HepG2 (cell line): Measurements from ENCODE around the gene SPTSSB. TPM values are rescaled to one million over a fixed set of nuclear protein-coding genes. Genes with fewer than 3 reads are reported as not detected.
A peak's percentile ranks its signal among the peaks of the same experiment; 100 is the strongest.

Experiments
- ATF1 ChIP-seq: IDR thresholded peaks from 2 replicates; pipeline ENCODE4 v1.6.1; 2016; ENCODE audit warnings: mild to moderate bottlenecking, control low read depth
- ATF2 ChIP-seq: sonication (generic); formaldehyde crosslinking; IDR thresholded peaks from 2 replicates; pipeline ENCODE4 v1.4.0; 2020; ENCODE audit warnings: missing genetic modification reagents
- CBFB ChIP-seq: sonication (generic); formaldehyde crosslinking; IDR thresholded peaks from 2 replicates; pipeline ENCODE4 v1.4.0; 2020; ENCODE audit warnings: missing genetic modification reagents
- HBP1 ChIP-seq: IDR thresholded peaks from 2 replicates; pipeline ENCODE4 v1.6.1; 2016; ENCODE audit warnings: low read depth, control low read depth
- MTF1 ChIP-seq: sonication (generic); formaldehyde crosslinking; IDR thresholded peaks from 2 replicates; pipeline ENCODE4 v1.5.0; 2020; ENCODE audit warnings: missing genetic modification reagents
- MTF2 ChIP-seq: sonication (generic); formaldehyde crosslinking; IDR thresholded peaks from 2 replicates; pipeline ENCODE4 v1.5.0; 2020; ENCODE audit warnings: missing genetic modification reagents, borderline replicate concordance
- NR2F1 ChIP-seq, 2 experiments: fragments of 450-650 bp in 1 of 2; formaldehyde crosslinking in 1 of 2; IDR thresholded peaks; 2 replicates each; pipeline versions ENCODE4 v1.5.0 to v1.6.1; 2016 to 2020; ENCODE audit warnings: mild to moderate bottlenecking in 1 of 2, missing compliant biosample characterization in 1 of 2, missing genetic modification reagents in 1 of 2, moderate library complexity in 1 of 2
- PAX8 ChIP-seq: sonication (generic); formaldehyde crosslinking; IDR thresholded peaks from 2 replicates; pipeline ENCODE4 v1.8.0; 2022; ENCODE audit warnings: mild to moderate bottlenecking, missing genetic modification reagents, borderline replicate concordance
- POLR2A ChIP-seq, 2 experiments: IDR thresholded peaks; 2 replicates each; pipeline ENCODE4 v1.6.1; 2011; ENCODE audit warnings: low read depth in 2 of 2, low read length in 2 of 2, mild to moderate bottlenecking in 1 of 2, moderate library complexity in 1 of 2; ENCODE audit not compliant: insufficient read depth in 1 of 2
- SNAPC2 ChIP-seq: sonication (generic); formaldehyde crosslinking; IDR thresholded peaks from 2 replicates; pipeline ENCODE4 v1.8.1; 2022; ENCODE audit warnings: mild to moderate bottlenecking, missing genetic modification reagents
- TBX2 ChIP-seq: sonication (generic); formaldehyde crosslinking; IDR thresholded peaks from 2 replicates; pipeline ENCODE4 v1.5.0; 2020; ENCODE audit warnings: missing genetic modification reagents, mild to moderate bottlenecking, borderline replicate concordance
- TBX3 ChIP-seq: fragments of 450-650 bp; IDR thresholded peaks from 2 replicates; pipeline ENCODE4 v1.6.1; 2017; ENCODE audit warnings: antibody characterized with exemption, mild to moderate bottlenecking, inconsistent platforms, borderline replicate concordance
- TERF1 ChIP-seq: sonication (generic); formaldehyde crosslinking; IDR thresholded peaks from 2 replicates; pipeline ENCODE4 v1.8.0; 2022; ENCODE audit warnings: mild to moderate bottlenecking, missing genetic modification reagents, moderate library complexity
- THAP8 ChIP-seq: sonication (generic); formaldehyde crosslinking; IDR thresholded peaks from 2 replicates; pipeline ENCODE4 v1.5.1; 2020; ENCODE audit warnings: missing genetic modification reagents, mild to moderate bottlenecking, borderline replicate concordance
- TMF1 ChIP-seq: sonication (generic); formaldehyde crosslinking; IDR thresholded peaks from 2 replicates; pipeline ENCODE4 v1.8.1; 2022; ENCODE audit warnings: low read depth, missing genetic modification reagents
- ZNF451 ChIP-seq: sonication (generic); formaldehyde crosslinking; IDR thresholded peaks from 2 replicates; pipeline ENCODE4 v1.5.0; 2020; ENCODE audit warnings: mild to moderate bottlenecking, missing genetic modification reagents
- polyA plus RNA-seq, 8 experiments: library from polyadenylated mRNA; depleted of rRNA in 3 of 8; stranded (reverse) in 7 of 8; unstranded in 1 of 8; fragments of >200 nt; fragmentation: Illumina TruSeq in 4 of 8; extraction: Trizol in 4 of 8; gene quantifications; 2 replicates each; pipeline versions ENCODE4 v1.2.1 to v1.2.3, GENCODE V29; 2011 to 2016; ENCODE audit warnings: low read depth in 4 of 8, missing spikeins in 1 of 8, mixed read lengths in 1 of 8; ENCODE audit not compliant: insufficient read depth in 1 of 8
- total RNA-seq, 5 experiments: library from RNA; depleted of rRNA; stranded (reverse); fragments of >200 nt; fragmentation: Illumina TruSeq; extraction: Trizol; gene quantifications; 2 replicates each; pipeline ENCODE4 v1.2.3, GENCODE V29; 2016; ENCODE audit warnings: low read depth in 1 of 5
- TF ChIP-seq, protein P1 (sequence below): conservative IDR thresholded peaks from 2 replicates; pipeline ENCODE4 v1.6.1; 2018; ENCODE audit warnings: missing genetic modification reagents
- TF ChIP-seq, protein P2 (sequence below): sonication (generic); formaldehyde crosslinking; IDR thresholded peaks from 2 replicates; pipeline ENCODE4 v1.5.1; 2020; ENCODE audit warnings: missing genetic modification reagents, mild to moderate bottlenecking, borderline replicate concordance
- TF ChIP-seq, protein P3 (sequence below): sonication (generic); formaldehyde crosslinking; IDR thresholded peaks from 2 replicates; pipeline ENCODE4 v1.4.0; 2020; ENCODE audit warnings: mild to moderate bottlenecking, missing genetic modification reagents

Gene SPTSSB
- total and polyA plus RNA-seq, 2 of the 13 experiments (the other 11 are each of a cell fraction or from before 2014, with no cell fraction given) = 0.51 to 2.4 TPM

- TF ChIP-seq HBP1 = no peak
- peak; percentile 62; the same call in 1 of the 2 replicates for TF ChIP-seq SNAPC2 (CRISPR knock-in tag)
- no peak for TF ChIP-seq PAX8
- TF ChIP-seq ZNF451 (CRISPR knock-in tag) = no peak
- TF ChIP-seq MTF2 (CRISPR knock-in tag) = no peak
- peak in 1 of 2 experiments; percentile 42; a peak in 1 of 4 replicates for TF ChIP-seq NR2F1 (CRISPR knock-in tag; IDR thresholded peaks at IDR 0.05)
- peak; percentile 98 for TF ChIP-seq TBX2 (CRISPR knock-in tag)
- no peak for TF ChIP-seq TMF1 (CRISPR knock-in tag)
- TF ChIP-seq, protein P1, sequence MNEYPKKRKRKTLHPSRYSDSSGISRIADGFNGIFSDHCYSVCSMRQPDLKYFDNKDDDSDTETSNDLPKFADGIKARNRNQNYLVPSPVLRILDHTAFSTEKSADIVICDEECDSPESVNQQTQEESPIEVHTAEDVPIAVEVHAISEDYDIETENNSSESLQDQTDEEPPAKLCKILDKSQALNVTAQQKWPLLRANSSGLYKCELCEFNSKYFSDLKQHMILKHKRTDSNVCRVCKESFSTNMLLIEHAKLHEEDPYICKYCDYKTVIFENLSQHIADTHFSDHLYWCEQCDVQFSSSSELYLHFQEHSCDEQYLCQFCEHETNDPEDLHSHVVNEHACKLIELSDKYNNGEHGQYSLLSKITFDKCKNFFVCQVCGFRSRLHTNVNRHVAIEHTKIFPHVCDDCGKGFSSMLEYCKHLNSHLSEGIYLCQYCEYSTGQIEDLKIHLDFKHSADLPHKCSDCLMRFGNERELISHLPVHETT (CRISPR knock-in tag) = 0 out of 2 replicates have a peak, but pooled peaks have one; percentile 44
- TF ChIP-seq TBX3 = peak; percentile 95
- no peak for TF ChIP-seq CBFB (CRISPR knock-in tag)
- TF ChIP-seq ATF2 (CRISPR knock-in tag) = peak; percentile 37; the same call in 1 of the 2 replicates
- TF ChIP-seq, protein P2, sequence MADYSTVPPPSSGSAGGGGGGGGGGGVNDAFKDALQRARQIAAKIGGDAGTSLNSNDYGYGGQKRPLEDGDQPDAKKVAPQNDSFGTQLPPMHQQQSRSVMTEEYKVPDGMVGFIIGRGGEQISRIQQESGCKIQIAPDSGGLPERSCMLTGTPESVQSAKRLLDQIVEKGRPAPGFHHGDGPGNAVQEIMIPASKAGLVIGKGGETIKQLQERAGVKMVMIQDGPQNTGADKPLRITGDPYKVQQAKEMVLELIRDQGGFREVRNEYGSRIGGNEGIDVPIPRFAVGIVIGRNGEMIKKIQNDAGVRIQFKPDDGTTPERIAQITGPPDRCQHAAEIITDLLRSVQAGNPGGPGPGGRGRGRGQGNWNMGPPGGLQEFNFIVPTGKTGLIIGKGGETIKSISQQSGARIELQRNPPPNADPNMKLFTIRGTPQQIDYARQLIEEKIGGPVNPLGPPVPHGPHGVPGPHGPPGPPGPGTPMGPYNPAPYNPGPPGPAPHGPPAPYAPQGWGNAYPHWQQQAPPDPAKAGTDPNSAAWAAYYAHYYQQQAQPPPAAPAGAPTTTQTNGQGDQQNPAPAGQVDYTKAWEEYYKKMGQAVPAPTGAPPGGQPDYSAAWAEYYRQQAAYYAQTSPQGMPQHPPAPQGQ (CRISPR knock-in tag) = no peak
- no peak for TF ChIP-seq THAP8 (CRISPR knock-in tag)
- TF ChIP-seq, protein P3, sequence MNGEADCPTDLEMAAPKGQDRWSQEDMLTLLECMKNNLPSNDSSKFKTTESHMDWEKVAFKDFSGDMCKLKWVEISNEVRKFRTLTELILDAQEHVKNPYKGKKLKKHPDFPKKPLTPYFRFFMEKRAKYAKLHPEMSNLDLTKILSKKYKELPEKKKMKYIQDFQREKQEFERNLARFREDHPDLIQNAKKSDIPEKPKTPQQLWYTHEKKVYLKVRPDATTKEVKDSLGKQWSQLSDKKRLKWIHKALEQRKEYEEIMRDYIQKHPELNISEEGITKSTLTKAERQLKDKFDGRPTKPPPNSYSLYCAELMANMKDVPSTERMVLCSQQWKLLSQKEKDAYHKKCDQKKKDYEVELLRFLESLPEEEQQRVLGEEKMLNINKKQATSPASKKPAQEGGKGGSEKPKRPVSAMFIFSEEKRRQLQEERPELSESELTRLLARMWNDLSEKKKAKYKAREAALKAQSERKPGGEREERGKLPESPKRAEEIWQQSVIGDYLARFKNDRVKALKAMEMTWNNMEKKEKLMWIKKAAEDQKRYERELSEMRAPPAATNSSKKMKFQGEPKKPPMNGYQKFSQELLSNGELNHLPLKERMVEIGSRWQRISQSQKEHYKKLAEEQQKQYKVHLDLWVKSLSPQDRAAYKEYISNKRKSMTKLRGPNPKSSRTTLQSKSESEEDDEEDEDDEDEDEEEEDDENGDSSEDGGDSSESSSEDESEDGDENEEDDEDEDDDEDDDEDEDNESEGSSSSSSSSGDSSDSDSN = no peak
- no peak for TF ChIP-seq MTF1 (CRISPR knock-in tag)
- TF ChIP-seq ATF1 (CRISPR knock-in tag) = no peak
- TF ChIP-seq TERF1 (CRISPR knock-in tag) = no peak
- TF ChIP-seq POLR2A (IDR thresholded peaks at IDR 0.05; ENCODE audit: insufficient read depth in 1 of 2, low read depth in 2 of 2, low read length in 2 of 2) = no peak
These were observed 49.4 kb upstream of the SPTSSB start (continued) for GRCh38 chr3:161420746-161421145.
